AG04449 (cell line): Measurements from ENCODE around the gene MAIP1.

Experiments used
- CTCF ChIA-PET: fragments of 350-600 bp; formaldehyde crosslinking; extraction: SDS; loops from one replicate; lab custom pipeline; 2021; ENCODE audit warnings: antibody characterized with exemption; lab: Yijun Ruan, JAX
- POLR2A ChIA-PET: fragments of 400-600, 350-600 bp; formaldehyde crosslinking; extraction: SDS; loops from one replicate; lab custom pipeline; 2020; ENCODE audit warnings: antibody characterized with exemption, inconsistent platforms; lab: Yijun Ruan, JAX
- DNase-seq: peaks from one replicate; pipeline ENCODE4 v3.0.0-alpha.2; 2010; ENCODE audit warnings: low read depth, low spot score
- H3K4me3 ChIP-seq: 2 replicates; pipeline ENCODE4 v1.5.1; 2011; ENCODE audit warnings: low read depth, mild to moderate bottlenecking, control low read depth, low read length
- CTCF ChIP-seq: IDR thresholded peaks from one replicate; pipeline ENCODE4 v1.5.1; 2011; ENCODE audit warnings: mild to moderate bottlenecking, moderate library complexity, low read length, control low read depth, inconsistent platforms; ENCODE audit not compliant: insufficient read depth; ENCODE audit errors: missing control alignments

The MAIP1 gene

GRCh38 chr2:199985625-199986207 is 30.3 kb downstream of the MAIP1 start:
- no peak for DNase-seq
- TF ChIP-seq CTCF = peak; percentile 70
- ChIA-PET POLR2A (no interaction called here), CTCF (interaction anchor here (0.6 to 7.5 kb wide), 68 partner anchors 9 to 636 kb away, joined by 3 to 108 read pairs (median 4); partner anchors contain the start of genes KCTD18 and SGO2)
- no peak overlapping the region for H3K4me3 ChIP-seq

GRCh38 chr2:199987586-199987985 is 32.2 kb downstream of the MAIP1 start:
- no peak for DNase-seq
- no peak for TF ChIP-seq CTCF
- POLR2A ChIA-PET = no interaction called here
- no peak overlapping the region for H3K4me3 ChIP-seq
- CTCF ChIA-PET = interaction anchor here (0.7 to 7.5 kb wide), 5 partner anchors 15 to 495 kb away, joined by 3 to 108 read pairs (median 3); no protein-coding TSS in a partner anchor

- ChIA-PET POLR2A (no interaction called here), CTCF (interaction anchor here (0.9 to 7.5 kb wide), 4 partner anchors 87 to 494 kb away, joined by 3 to 108 read pairs (median 3); partner anchors contain the start of gene SPATS2L)
- DNase-seq = no peak
- H3K4me3 ChIP-seq = no peak overlapping the region
- no peak for TF ChIP-seq CTCF
Observed at GRCh38 chr2:199988151-199988550, 32.8 kb downstream of the MAIP1 start.

- no peak for DNase-seq
- no peak overlapping the region for H3K4me3 ChIP-seq
- CTCF ChIA-PET = interaction anchor here (1.1 to 1.8 kb wide), 4 partner anchors 10 to 491 kb away, joined by 3 to 6 read pairs (median 4); partner anchors contain the start of gene SPATS2L
- POLR2A ChIA-PET = no interaction called here
- TF ChIP-seq CTCF = no peak
Observed at GRCh38 chr2:199989822-199990221, 34.4 kb downstream of the MAIP1 start.

GRCh38 chr2:199991691-199992090 is 36.3 kb downstream of the MAIP1 start:
- no peak overlapping the region for H3K4me3 ChIP-seq
- ChIA-PET POLR2A (no interaction called here), CTCF (no interaction called here)
- no peak for TF ChIP-seq CTCF
- no peak for DNase-seq

- CTCF ChIA-PET = no interaction called here
- no peak for DNase-seq
- no peak overlapping the region for H3K4me3 ChIP-seq
- TF ChIP-seq CTCF = no peak
- POLR2A ChIA-PET = no interaction called here
Observed at GRCh38 chr2:199992296-199992695, 36.9 kb downstream of the MAIP1 start.
